Measurements from ENCODE around the gene UROC1. TPM values are rescaled to one million over a fixed set of nuclear protein-coding genes. Genes with fewer than 3 reads are reported as not detected.

Gene UROC1
- total RNA-seq, 2 experiments from 2014 or later: 0.09 TPM; not detected in 1

- ChIA-PET POLR2A (interaction anchor here (0.5 kb wide), 1 partner anchor 278 kb away, joined by 3 read pairs; no protein-coding TSS in a partner anchor), CTCF (ENCODE audit: unreplicated experiment) (no interaction called here)
- Histone ChIP-seq H3K27ac (ENCODE audit: low read depth, low read length, poor library complexity, severe bottlenecking) (no peak overlapping the region), H3K36me3 (ENCODE audit: insufficient read depth, low read length) (no peaks in the 10 kb centered on the region), H3K4me2 (ENCODE audit: low read length) (no peak overlapping the region), H3K79me2 (ENCODE audit: insufficient read depth, low read depth, low read length) (no peaks in the 10 kb centered on the region), H3K4me3 (ENCODE audit: low read depth, low read length, poor library complexity, severe bottlenecking) (no peak overlapping the region), H3K4me1 (ENCODE audit: insufficient read depth, low read length, poor library complexity, severe bottlenecking) (peaks cover 42% of the 10 kb centered on the region), H4K20me1 (ENCODE audit: insufficient read depth, low read length) (no peaks in the 10 kb centered on the region), H3K9me3 (ENCODE audit: low read length) (no peaks in the 10 kb centered on the region), H3K9me2 (ENCODE audit: insufficient read depth, low read length) (no peaks in the 10 kb centered on the region), H2AFZ (ENCODE audit: low read length) (no peak overlapping the region)
- no TSS peak for BruUV-seq (replicated peaks)
- DNase-seq (ENCODE audit: low spot score): no peak
- intact Hi-C loops (cut with micrococcal nuclease; ENCODE audit: unreplicated experiment): no loop called here
- no peak for TF ChIP-seq EZH2phosphoT487 (IDR thresholded peaks at IDR 0.05; ENCODE audit: borderline replicate concordance, low read depth, low read length)
- TF ChIP-seq, protein P1, sequence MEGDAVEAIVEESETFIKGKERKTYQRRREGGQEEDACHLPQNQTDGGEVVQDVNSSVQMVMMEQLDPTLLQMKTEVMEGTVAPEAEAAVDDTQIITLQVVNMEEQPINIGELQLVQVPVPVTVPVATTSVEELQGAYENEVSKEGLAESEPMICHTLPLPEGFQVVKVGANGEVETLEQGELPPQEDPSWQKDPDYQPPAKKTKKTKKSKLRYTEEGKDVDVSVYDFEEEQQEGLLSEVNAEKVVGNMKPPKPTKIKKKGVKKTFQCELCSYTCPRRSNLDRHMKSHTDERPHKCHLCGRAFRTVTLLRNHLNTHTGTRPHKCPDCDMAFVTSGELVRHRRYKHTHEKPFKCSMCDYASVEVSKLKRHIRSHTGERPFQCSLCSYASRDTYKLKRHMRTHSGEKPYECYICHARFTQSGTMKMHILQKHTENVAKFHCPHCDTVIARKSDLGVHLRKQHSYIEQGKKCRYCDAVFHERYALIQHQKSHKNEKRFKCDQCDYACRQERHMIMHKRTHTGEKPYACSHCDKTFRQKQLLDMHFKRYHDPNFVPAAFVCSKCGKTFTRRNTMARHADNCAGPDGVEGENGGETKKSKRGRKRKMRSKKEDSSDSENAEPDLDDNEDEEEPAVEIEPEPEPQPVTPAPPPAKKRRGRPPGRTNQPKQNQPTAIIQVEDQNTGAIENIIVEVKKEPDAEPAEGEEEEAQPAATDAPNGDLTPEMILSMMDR (conservative IDR thresholded peaks at IDR 0.05; ENCODE audit: low read length): no peak
These were observed 21.8 kb downstream of the UROC1 start for GRCh38 chr3:126495786-126496185.

- H3K79me2 ChIP-seq (ENCODE audit: insufficient read depth, low read depth, low read length): no peaks in the 10 kb centered on the region
- intact Hi-C loops (cut with micrococcal nuclease; ENCODE audit: unreplicated experiment): no loop called here
- H3K9me3 ChIP-seq (ENCODE audit: low read length): no peaks in the 10 kb centered on the region
These were observed 22.7 kb downstream of the UROC1 start for GRCh38 chr3:126494970-126495230.

More at GRCh38 chr3:126494970-126495230, 22.7 kb downstream of the UROC1 start:
- no peak overlapping the region for H3K27ac ChIP-seq (ENCODE audit: low read depth, low read length, poor library complexity, severe bottlenecking)
- no peak for DNase-seq (ENCODE audit: low spot score)
- no peaks in the 10 kb centered on the region for H3K36me3 ChIP-seq (ENCODE audit: insufficient read depth, low read length)
- H3K4me3 ChIP-seq (ENCODE audit: low read depth, low read length, poor library complexity, severe bottlenecking): no peak overlapping the region
- no TSS peak for BruUV-seq (replicated peaks)
- H4K20me1 ChIP-seq (ENCODE audit: insufficient read depth, low read length): no peaks in the 10 kb centered on the region
- no peak overlapping the region for H3K4me2 ChIP-seq (ENCODE audit: low read length)
- TF ChIP-seq, protein P1 (conservative IDR thresholded peaks at IDR 0.05; ENCODE audit: low read length): no peak
- no peak for TF ChIP-seq EZH2phosphoT487 (IDR thresholded peaks at IDR 0.05; ENCODE audit: borderline replicate concordance, low read depth, low read length)
- no peaks in the 10 kb centered on the region for H3K9me2 ChIP-seq (ENCODE audit: insufficient read depth, low read length)
- H3K4me1 ChIP-seq (ENCODE audit: insufficient read depth, low read length, poor library complexity, severe bottlenecking): peaks cover 42% of the 10 kb centered on the region
- ChIA-PET POLR2A (interaction anchor here (0.7 kb wide), 1 partner anchor 43 kb away, joined by 3 read pairs; no protein-coding TSS in a partner anchor), CTCF (ENCODE audit: unreplicated experiment) (no interaction called here)
- no peak overlapping the region for H2AFZ ChIP-seq (ENCODE audit: low read length)

All from OCI-LY7 (cell line).